ENCODE results near the gene ESYT1. TPM values are rescaled to one million over a fixed set of nuclear protein-coding genes. Genes with fewer than 3 reads are reported as not detected.
"Not testable (repeated sequence)": the region's sequence is repeated elsewhere in the genome, so short reads cannot be mapped to it uniquely, and the experiment has no call there.

The ESYT1 gene
- total RNA-seq, 1 experiment from 2014 or later = 107 TPM

- Histone ChIP-seq H3K4me3 (ENCODE audit: low read depth, low read length, poor library complexity, severe bottlenecking) (peak overlapping the region; percentile 71), H3K9me3 (ENCODE audit: low read depth, low read length, poor library complexity, severe bottlenecking) (no peaks in the 10 kb centered on the region), H3K4me1 (ENCODE audit: insufficient read depth, low read length, poor library complexity, severe bottlenecking) (peaks cover 13% of the 10 kb centered on the region), H3K36me3 (ENCODE audit: insufficient read depth, low read length, poor library complexity, severe bottlenecking) (peaks cover 46% of the 10 kb centered on the region), H3K27me3 (replicated peaks; ENCODE audit: insufficient read depth, low read depth, low read length, poor library complexity) (no peaks in the 10 kb centered on the region), H3K27ac (ENCODE audit: low read depth, low read length, poor library complexity, severe bottlenecking) (peak overlapping the region; percentile 95)
- DNase-seq (ENCODE audit: low spot score) = no peak
- no TSS peak for BruUV-seq (replicated peaks)
- no peak for TF ChIP-seq EZH2 (IDR thresholded peaks at IDR 0.05; ENCODE audit: borderline replicate concordance, low read depth, low read length, poor library complexity, severe bottlenecking)
- TF ChIP-seq, protein P1, sequence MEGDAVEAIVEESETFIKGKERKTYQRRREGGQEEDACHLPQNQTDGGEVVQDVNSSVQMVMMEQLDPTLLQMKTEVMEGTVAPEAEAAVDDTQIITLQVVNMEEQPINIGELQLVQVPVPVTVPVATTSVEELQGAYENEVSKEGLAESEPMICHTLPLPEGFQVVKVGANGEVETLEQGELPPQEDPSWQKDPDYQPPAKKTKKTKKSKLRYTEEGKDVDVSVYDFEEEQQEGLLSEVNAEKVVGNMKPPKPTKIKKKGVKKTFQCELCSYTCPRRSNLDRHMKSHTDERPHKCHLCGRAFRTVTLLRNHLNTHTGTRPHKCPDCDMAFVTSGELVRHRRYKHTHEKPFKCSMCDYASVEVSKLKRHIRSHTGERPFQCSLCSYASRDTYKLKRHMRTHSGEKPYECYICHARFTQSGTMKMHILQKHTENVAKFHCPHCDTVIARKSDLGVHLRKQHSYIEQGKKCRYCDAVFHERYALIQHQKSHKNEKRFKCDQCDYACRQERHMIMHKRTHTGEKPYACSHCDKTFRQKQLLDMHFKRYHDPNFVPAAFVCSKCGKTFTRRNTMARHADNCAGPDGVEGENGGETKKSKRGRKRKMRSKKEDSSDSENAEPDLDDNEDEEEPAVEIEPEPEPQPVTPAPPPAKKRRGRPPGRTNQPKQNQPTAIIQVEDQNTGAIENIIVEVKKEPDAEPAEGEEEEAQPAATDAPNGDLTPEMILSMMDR (conservative IDR thresholded peaks at IDR 0.05; ENCODE audit: low read depth, low read length) = no peak
- ChIA-PET POLR2A (ENCODE audit: low non-redundant PET) (no interaction called here), CTCF (no interaction called here)
- intact Hi-C loops (cut with micrococcal nuclease; ENCODE audit: unreplicated experiment) = loop anchor here (5.0 to 10.0 kb wide), 2 partner anchors 68 to 519 kb away; partner anchors contain the start of gene BAZ2A
Observed at GRCh38 chr12:56115329-56115728, 12.7 kb upstream of the ESYT1 start.

DNA sequence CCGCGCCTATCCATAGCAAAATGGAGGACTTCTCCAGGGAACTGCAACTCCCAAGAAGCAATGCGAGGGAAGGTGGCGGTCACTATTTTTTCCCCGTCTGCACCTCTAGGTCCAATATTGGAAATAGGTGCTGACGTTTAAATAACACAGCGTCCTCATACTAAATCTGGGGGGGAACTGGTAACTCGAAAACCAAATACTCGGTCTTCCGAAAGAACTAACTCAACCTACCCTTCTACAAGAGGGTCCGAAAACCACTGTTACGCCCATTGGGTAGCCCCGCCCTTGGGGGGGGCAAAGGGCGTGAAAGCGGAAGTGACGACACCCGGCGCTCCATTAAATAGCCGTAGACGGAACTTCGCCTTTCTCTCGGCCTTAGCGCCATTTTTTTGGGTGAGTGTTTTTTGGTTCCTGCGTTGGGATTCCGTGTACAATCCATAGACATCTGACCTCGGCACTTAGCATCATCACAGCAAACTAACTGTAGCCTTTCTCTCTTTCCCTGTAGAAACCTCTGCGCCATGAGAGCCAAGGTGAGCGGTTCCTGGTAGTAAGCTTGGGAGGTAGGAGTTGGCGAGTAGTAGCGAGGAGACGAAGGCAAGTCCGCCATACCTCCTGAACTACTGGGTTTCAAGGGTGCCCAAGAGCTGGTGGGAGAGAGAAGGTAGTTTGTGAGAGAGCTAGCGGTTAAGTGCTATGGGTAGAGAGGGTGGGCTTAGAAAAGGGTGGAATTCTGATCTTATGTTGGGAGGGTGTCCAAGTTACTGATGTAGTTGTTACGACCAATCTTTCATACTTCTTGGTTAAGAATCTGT, 11.6 kb upstream of the ESYT1 start, which contains the start of gene RPL41:
Gene RPL41, plus strand, starts transcription at position 367 of the 815 bp plus-strand sequence.
- H3K4me3 ChIP-seq (ENCODE audit: low read depth, low read length, poor library complexity, severe bottlenecking) = peak within 1 kb of the TSS; percentile 71
- no peaks in the 10 kb centered on the region for H3K9me3 ChIP-seq (ENCODE audit: low read depth, low read length, poor library complexity, severe bottlenecking)
- ChIA-PET CTCF (no interaction called here), POLR2A (ENCODE audit: low non-redundant PET) (interaction anchor here (0.6 to 2.4 kb wide), 3 partner anchors 8 to 44 kb away, joined by 4 to 15 read pairs (median 5); partner anchors contain the start of gene PA2G4)
- intact Hi-C loops (cut with micrococcal nuclease; ENCODE audit: unreplicated experiment) = loop anchor here (5.0 to 10.0 kb wide), 2 partner anchors 69 to 518 kb away; partner anchors contain the start of gene BAZ2A
- peaks cover 13% of the 10 kb centered on the region for H3K4me1 ChIP-seq (ENCODE audit: insufficient read depth, low read length, poor library complexity, severe bottlenecking)
- H3K36me3 ChIP-seq (ENCODE audit: insufficient read depth, low read length, poor library complexity, severe bottlenecking) = peaks cover 46% of the 10 kb centered on the region
- TF ChIP-seq, protein P1 (conservative IDR thresholded peaks at IDR 0.05; ENCODE audit: low read depth, low read length) = no peak
- TF ChIP-seq EZH2 (IDR thresholded peaks at IDR 0.05; ENCODE audit: borderline replicate concordance, low read depth, low read length, poor library complexity, severe bottlenecking) = no peak
- H3K27me3 ChIP-seq (replicated peaks; ENCODE audit: insufficient read depth, low read depth, low read length, poor library complexity) = no peaks in the 10 kb centered on the region
- H3K27ac ChIP-seq (ENCODE audit: low read depth, low read length, poor library complexity, severe bottlenecking) = peak within 1 kb of the TSS; percentile 95
- no TSS peak for BruUV-seq (replicated peaks)
- peak; percentile 96 for DNase-seq (ENCODE audit: low spot score)

GRCh38 chr12:56117082-56117706, 10.9 kb upstream of the ESYT1 start:
- intact Hi-C loops (cut with micrococcal nuclease; ENCODE audit: unreplicated experiment) = loop anchor here (5.0 to 10.0 kb wide), 2 partner anchors 70 to 518 kb away; partner anchors contain the start of gene BAZ2A
- peak overlapping the region; percentile 71 for H3K4me3 ChIP-seq (ENCODE audit: low read depth, low read length, poor library complexity, severe bottlenecking)
- H3K36me3 ChIP-seq (ENCODE audit: insufficient read depth, low read length, poor library complexity, severe bottlenecking) = peaks cover 46% of the 10 kb centered on the region
- POLR2A ChIA-PET (ENCODE audit: low non-redundant PET) = interaction anchor here (0.6 to 2.4 kb wide), 4 partner anchors 7 to 245 kb away, joined by 4 to 15 read pairs (median 5); partner anchors contain the start of gene PA2G4
- CTCF ChIA-PET = interaction anchor here (1.1 to 1.6 kb wide), 3 partner anchors 11 to 73 kb away, joined by 3 to 17 read pairs (median 13); partner anchors contain the start of genes ESYT1, PA2G4 and SMARCC2
- BruUV-seq (replicated peaks) = TSS peak; percentile 95
- H3K27ac ChIP-seq (ENCODE audit: low read depth, low read length, poor library complexity, severe bottlenecking) = peak overlapping the region; percentile 95
- not testable (repeated sequence) for H3K27me3 ChIP-seq (replicated peaks; ENCODE audit: insufficient read depth, low read depth, low read length, poor library complexity); DNase-seq (ENCODE audit: low spot score); H3K9me3 ChIP-seq (ENCODE audit: low read depth, low read length, poor library complexity, severe bottlenecking)
- H3K4me1 ChIP-seq (ENCODE audit: insufficient read depth, low read length, poor library complexity, severe bottlenecking) = peaks cover 13% of the 10 kb centered on the region

All from A673 (cell line).